CD14-positive monocyte (primary cell): ENCODE data around the gene EPHA4. TPM values are rescaled to one million over a fixed set of nuclear protein-coding genes. Genes with fewer than 3 reads are reported as not detected.

Source experiments
- DNase-seq, 3 donors: peaks; one replicate each; pipeline ENCODE4 v3.0.0-alpha.2; 2011 to 2022
- H2AFZ ChIP-seq: 2 replicates; pipeline ENCODE4 v1.6.0; 2012; ENCODE audit warnings: mild to moderate bottlenecking, low read depth, low read length, inconsistent platforms; ENCODE audit not compliant: insufficient read depth, poor library complexity, severe bottlenecking
- H3K27ac ChIP-seq, 2 donors: 1 replicate in 1 of 2; 2 replicates in 1 of 2; pipeline ENCODE4 v1.5.1; 2012 to 2013; ENCODE audit warnings: low read length in 2 of 2, control low read depth in 1 of 2, inconsistent platforms in 1 of 2, low read depth in 1 of 2, mild to moderate bottlenecking in 1 of 2
- H3K27me3 ChIP-seq, 2 donors: one replicate each; pipeline versions ENCODE4 v1.6.0 to v1.6.1; 2011 to 2013; ENCODE audit warnings: low read length in 2 of 2; ENCODE audit not compliant: control insufficient read depth in 2 of 2, insufficient read depth in 2 of 2
- H3K36me3 ChIP-seq, 2 donors: replicated peaks in 1 of 2; 1 replicate in 1 of 2; 2 replicates in 1 of 2; pipeline versions ENCODE4 v1.5.1 to v1.6.1; 2012 to 2013; ENCODE audit warnings: low read length in 2 of 2, control low read depth in 1 of 2, inconsistent platforms in 1 of 2, mild to moderate bottlenecking in 1 of 2; ENCODE audit not compliant: insufficient read depth in 2 of 2, control insufficient read depth in 1 of 2
- H3K4me1 ChIP-seq, 2 donors: 1 replicate in 1 of 2; 2 replicates in 1 of 2; pipeline versions ENCODE4 v1.5.1 to v1.6.1; 2012 to 2013; ENCODE audit warnings: low read length in 2 of 2, control low read depth in 1 of 2, inconsistent platforms in 1 of 2, mild to moderate bottlenecking in 1 of 2, moderate library complexity in 1 of 2; ENCODE audit not compliant: insufficient read depth in 2 of 2, control insufficient read depth in 1 of 2
- H3K4me2 ChIP-seq: replicated peaks from 2 replicates; pipeline ENCODE3; 2012; ENCODE audit warnings: low read length, moderate library complexity, mild to moderate bottlenecking; ENCODE audit not compliant: poor library complexity, severe bottlenecking; ENCODE audit errors: extremely low read depth
- H3K4me3 ChIP-seq, 3 experiments: fragments of 200-600 bp in 1 of 3; sonication (generic) in 1 of 3; replicated peaks in 1 of 3; 1 replicate in 2 of 3; 2 replicates in 1 of 3; pipeline ENCODE4 v1.5.1; 2011 to 2013; ENCODE audit warnings: low read length in 3 of 3, mild to moderate bottlenecking in 3 of 3, control low read depth in 2 of 3, low read depth in 2 of 3, inconsistent platforms in 1 of 3, moderate library complexity in 1 of 3
- H3K79me2 ChIP-seq: 2 replicates; pipeline ENCODE4 v1.6.0; 2012; ENCODE audit warnings: mild to moderate bottlenecking, control low read depth, inconsistent platforms, low read length, moderate library complexity; ENCODE audit not compliant: insufficient read depth
- H3K9ac ChIP-seq: 2 replicates; pipeline ENCODE4 v1.6.0; 2017; ENCODE audit warnings: low read length, mild to moderate bottlenecking; ENCODE audit not compliant: insufficient read depth, poor library complexity, severe bottlenecking
- H3K9me3 ChIP-seq, 2 donors: replicated peaks in 1 of 2; 1 replicate in 1 of 2; 2 replicates in 1 of 2; pipeline versions ENCODE4 v1.5.1 to v1.6.1; 2012 to 2013; ENCODE audit warnings: low read length in 2 of 2, control low read depth in 1 of 2; ENCODE audit not compliant: control insufficient read depth in 1 of 2, insufficient read depth in 1 of 2
- H4K20me1 ChIP-seq: 2 replicates; pipeline ENCODE4 v1.6.0; 2012; ENCODE audit warnings: mild to moderate bottlenecking, low read length, control low read depth, moderate library complexity; ENCODE audit not compliant: insufficient read depth
- H3K27ac Mint-ChIP-seq, 7 donors: one replicate each; pipeline ENCODE4 v1.8.0; 2020; ENCODE audit warnings: mild to moderate bottlenecking in 7 of 7, mixed read lengths in 7 of 7, moderate library complexity in 6 of 7, inconsistent platforms in 2 of 7
- H3K27me3 Mint-ChIP-seq, 3 donors: one replicate each; pipeline ENCODE4 v1.8.0; 2021 to 2022; ENCODE audit warnings: low read depth in 3 of 3, mild to moderate bottlenecking in 3 of 3, mixed read lengths in 3 of 3, moderate library complexity in 3 of 3, inconsistent platforms in 1 of 3
- H3K36me3 Mint-ChIP-seq, 2 donors: one replicate each; pipeline ENCODE4 v1.8.0; 2020; ENCODE audit warnings: mixed read lengths in 2 of 2, inconsistent platforms in 1 of 2, mild to moderate bottlenecking in 1 of 2
- H3K4me1 Mint-ChIP-seq: one replicate; pipeline ENCODE4 v1.8.0; 2020; ENCODE audit warnings: mild to moderate bottlenecking, mixed read lengths
- H3K4me3 Mint-ChIP-seq, 2 donors: one replicate each; pipeline ENCODE4 v1.8.0; 2020; ENCODE audit warnings: mild to moderate bottlenecking in 2 of 2, mixed read lengths in 2 of 2, moderate library complexity in 1 of 2
- H3K9me3 Mint-ChIP-seq, 7 donors: one replicate each; pipeline ENCODE4 v1.8.0; 2020 to 2022; ENCODE audit warnings: mixed read lengths in 7 of 7, mild to moderate bottlenecking in 6 of 7, moderate library complexity in 6 of 7, inconsistent platforms in 2 of 7
- CTCF ChIP-seq: fragments of 200-600 bp; IDR thresholded peaks from one replicate; pipeline ENCODE4 v1.8.0; 2022; ENCODE audit warnings: antibody characterized with exemption, mild to moderate bottlenecking
- WGBS: methylation state at CpG from one replicate; pipeline ENCODE4 v1.1.5; 2013; ENCODE audit warnings: missing lambda C conversion rate; ENCODE audit not compliant: insufficient coverage; 5-methylcytosine and 5-hydroxymethylcytosine counted together
- intact Hi-C, 2 donors: fragments of 100-400 bp; cut with micrococcal nuclease; formaldehyde crosslinking; loops; one replicate each; pipeline versions ENCODE4 v1.15.0 to v1.15.1; 2023
- polyA plus RNA-seq, 3 donors: library from polyadenylated mRNA; depleted of rRNA in 1 of 3; unstranded in 2 of 3; stranded (reverse) in 1 of 3; fragments of 300-500 nt in 2 of 3; fragments of >200 nt in 1 of 3; fragmentation: Illumina TruSeq in 2 of 3; gene quantifications; 1 replicate in 2 of 3; 2 replicates in 1 of 3; pipeline ENCODE4 v1.2.3, GENCODE V29; 2012 to 2021

Gene EPHA4
- polyA plus RNA-seq, 3 donors, result 0.15 to 0.31 TPM; not detected in 1

- intact Hi-C loops, result no loop called here
- H3K4me1 Mint-ChIP-seq, result peaks cover 33% of the 10 kb centered on the region
Observed at GRCh38 chr2:221569425-221569845, 2.7 kb downstream of the EPHA4 start.

GRCh38 chr2:221568299-221568698 lies 3.8 kb downstream of the EPHA4 start:
- WGBS, result 100% methylated on average over 1 of the region's 3 CpGs
- Histone ChIP-seq H3K9ac (no peak overlapping the region), H3K4me1 (peaks cover 24 to 28% of the 10 kb centered on the region in 2 donors), H3K4me2 (no peak overlapping the region), H3K4me3 (no peak overlapping the region), H3K27ac (no peak overlapping the region), H3K36me3 (no peaks in the 10 kb centered on the region), H3K9me3 (peaks cover 0 to 29% of the 10 kb centered on the region in 2 donors), H3K27me3 (peaks cover 52 to 67% of the 10 kb centered on the region in 2 donors), H3K79me2 (no peaks in the 10 kb centered on the region), H2AFZ (no peak overlapping the region), H4K20me1 (no peaks in the 10 kb centered on the region)
- H3K4me3 Mint-ChIP-seq, result peak overlapping the region in 1 of 2 donors; percentile 87
- H3K27ac Mint-ChIP-seq, result no peak overlapping the region
- DNase-seq, result no peak
- H3K27me3 Mint-ChIP-seq, result peaks cover 58 to 73% (median 59%) of the 10 kb centered on the region in 3 donors
- no peak for TF ChIP-seq CTCF
- peaks cover 26% of the 10 kb centered on the region for H3K4me1 Mint-ChIP-seq
- intact Hi-C loops, result no loop called here
- peaks cover 0 to 26% (median 20%) of the 10 kb centered on the region in 7 donors for H3K9me3 Mint-ChIP-seq
- H3K36me3 Mint-ChIP-seq, result peaks cover 10 to 19% of the 10 kb centered on the region in 2 donors

More at GRCh38 chr2:221569425-221569845, 2.7 kb downstream of the EPHA4 start:
- Histone ChIP-seq H3K79me2 (no peaks in the 10 kb centered on the region), H3K9ac (no peak overlapping the region), H2AFZ (no peak overlapping the region), H4K20me1 (no peaks in the 10 kb centered on the region), H3K4me3 (no peak overlapping the region), H3K9me3 (peaks cover 0 to 29% of the 10 kb centered on the region in 2 donors), H3K27me3 (peaks cover 60 to 78% of the 10 kb centered on the region in 2 donors), H3K4me2 (no peak overlapping the region), H3K36me3 (no peaks in the 10 kb centered on the region), H3K4me1 (peaks cover 33 to 39% of the 10 kb centered on the region in 2 donors), H3K27ac (no peak overlapping the region)
- Mint-ChIP-seq H3K27ac (no peak overlapping the region), H3K27me3 (peaks cover 65 to 83% (median 69%) of the 10 kb centered on the region in 3 donors), H3K9me3 (peaks cover 0 to 31% (median 20%) of the 10 kb centered on the region in 7 donors), H3K4me3 (peak overlapping the region in 1 of 2 donors; percentile 87), H3K36me3 (peaks cover 10 to 25% of the 10 kb centered on the region in 2 donors)
- WGBS, result 22% methylated on average over 5 of the region's 14 CpGs
- DNase-seq, result no peak
- TF ChIP-seq CTCF, result no peak
